Neuronal stem cell (in vitro differentiated cells): ENCODE results near the gene GCHFR.

Experiments
- DNase-seq: peaks from one replicate; pipeline ENCODE4 v3.0.0-alpha.2; 2013; ENCODE audit warnings: low spot score
- H2AFZ ChIP-seq: one replicate; pipeline ENCODE4 v1.6.1; 2013; ENCODE audit warnings: mild to moderate bottlenecking, low read length, inconsistent platforms
- H2AK5ac ChIP-seq: 2 replicates; pipeline ENCODE4 v1.6.1; 2013; ENCODE audit warnings: low read depth, mild to moderate bottlenecking, inconsistent platforms, low read length, moderate library complexity, mixed read lengths
- H2BK120ac ChIP-seq: 2 replicates; pipeline ENCODE4 v1.6.1; 2013; ENCODE audit warnings: low read depth, mild to moderate bottlenecking, inconsistent platforms, low read length, moderate library complexity, mixed read lengths
- H2BK12ac ChIP-seq: one replicate; pipeline ENCODE4 v1.6.1; 2013; ENCODE audit warnings: low read length, inconsistent platforms
- H2BK15ac ChIP-seq: 2 replicates; pipeline ENCODE4 v1.6.1; 2013; ENCODE audit warnings: mild to moderate bottlenecking, low read length, inconsistent platforms, mixed read lengths
- H2BK5ac ChIP-seq: one replicate; pipeline ENCODE4 v1.6.1; 2013; ENCODE audit warnings: inconsistent platforms, mild to moderate bottlenecking, low read length, moderate library complexity
- H3K14ac ChIP-seq: one replicate; pipeline ENCODE4 v1.6.1; 2013; ENCODE audit warnings: low read length, inconsistent platforms
- H3K18ac ChIP-seq: 2 replicates; pipeline ENCODE4 v1.6.1; 2013; ENCODE audit warnings: low read length, inconsistent platforms
- H3K23ac ChIP-seq: 2 replicates; pipeline ENCODE4 v1.6.1; 2013; ENCODE audit warnings: low read depth, mild to moderate bottlenecking, mixed read lengths, low read length, inconsistent platforms; ENCODE audit not compliant: poor library complexity
- H3K27ac ChIP-seq: replicated peaks from 3 replicates; pipeline ENCODE4 v1.5.1; 2013; ENCODE audit warnings: low read length, inconsistent platforms
- H3K27me3 ChIP-seq, 3 experiments: 2 replicates each; pipeline ENCODE4 v1.6.1; 2013; ENCODE audit warnings: low read length in 3 of 3, mild to moderate bottlenecking in 2 of 3, inconsistent platforms in 1 of 3, low read depth in 1 of 3, mixed read lengths in 1 of 3, moderate library complexity in 1 of 3; ENCODE audit not compliant: control insufficient read depth in 3 of 3, insufficient read depth in 3 of 3
- H3K36me3 ChIP-seq, 2 donors: replicated peaks in 1 of 2; 2 replicates each; pipeline ENCODE4 v1.6.1; 2013; ENCODE audit warnings: low read length in 2 of 2; ENCODE audit not compliant: control insufficient read depth in 2 of 2, insufficient read depth in 2 of 2
- H3K4ac ChIP-seq: 2 replicates; pipeline ENCODE4 v1.6.1; 2013; ENCODE audit warnings: inconsistent platforms, mild to moderate bottlenecking, low read length, moderate library complexity
- H3K4me1 ChIP-seq, 2 donors: 1 replicate in 1 of 2; 2 replicates in 1 of 2; pipeline ENCODE4 v1.6.1; 2013; ENCODE audit warnings: low read length in 2 of 2, low read depth in 1 of 2; ENCODE audit not compliant: control insufficient read depth in 2 of 2, insufficient read depth in 1 of 2
- H3K4me2 ChIP-seq: one replicate; pipeline ENCODE4 v1.6.1; 2013; ENCODE audit warnings: mild to moderate bottlenecking, low read length, inconsistent platforms; ENCODE audit not compliant: insufficient read depth, poor library complexity, severe bottlenecking
- H3K4me3 ChIP-seq, 2 donors: 2 replicates each; pipeline ENCODE4 v1.5.1; 2013; ENCODE audit warnings: low read length in 2 of 2, mild to moderate bottlenecking in 2 of 2, inconsistent platforms in 1 of 2, moderate library complexity in 1 of 2
- H3K79me1 ChIP-seq: one replicate; pipeline ENCODE4 v1.6.1; 2013; ENCODE audit warnings: low read depth, mild to moderate bottlenecking, inconsistent platforms, low read length, moderate library complexity
- H3K9ac ChIP-seq: one replicate; pipeline ENCODE4 v1.6.1; 2013; ENCODE audit warnings: mild to moderate bottlenecking, low read depth, low read length, inconsistent platforms; ENCODE audit not compliant: poor library complexity
- H3K9me3 ChIP-seq, 2 donors: replicated peaks in 1 of 2; 2 replicates each; pipeline versions ENCODE3 to v1.6.1; 2013; ENCODE audit warnings: low read length in 2 of 2, mild to moderate bottlenecking in 2 of 2, inconsistent platforms in 1 of 2, low read depth in 1 of 2, mixed read lengths in 1 of 2, moderate library complexity in 1 of 2; ENCODE audit not compliant: control insufficient read depth in 2 of 2, insufficient read depth in 1 of 2
- H4K8ac ChIP-seq: one replicate; pipeline ENCODE4 v1.6.1; 2013; ENCODE audit warnings: low read depth, mild to moderate bottlenecking, inconsistent platforms, low read length, moderate library complexity
- H4K91ac ChIP-seq: one replicate; pipeline ENCODE4 v1.6.1; 2013; ENCODE audit warnings: low read length, low read depth, mild to moderate bottlenecking, inconsistent platforms; ENCODE audit not compliant: poor library complexity
- WGBS, 2 donors: extraction: QIAGEN DNeasy Blood & Tissue Kit; methylation state at CpG; one replicate each; pipeline ENCODE4 v1.1.7; 2013; ENCODE audit warnings: missing lambda C conversion rate in 2 of 2, mixed read lengths in 1 of 2; ENCODE audit not compliant: insufficient read length in 2 of 2, insufficient replicate concordance in 1 of 2; ENCODE audit errors: extremely low coverage in 2 of 2; 5-methylcytosine and 5-hydroxymethylcytosine counted together

GCHFR gene

DNA sequence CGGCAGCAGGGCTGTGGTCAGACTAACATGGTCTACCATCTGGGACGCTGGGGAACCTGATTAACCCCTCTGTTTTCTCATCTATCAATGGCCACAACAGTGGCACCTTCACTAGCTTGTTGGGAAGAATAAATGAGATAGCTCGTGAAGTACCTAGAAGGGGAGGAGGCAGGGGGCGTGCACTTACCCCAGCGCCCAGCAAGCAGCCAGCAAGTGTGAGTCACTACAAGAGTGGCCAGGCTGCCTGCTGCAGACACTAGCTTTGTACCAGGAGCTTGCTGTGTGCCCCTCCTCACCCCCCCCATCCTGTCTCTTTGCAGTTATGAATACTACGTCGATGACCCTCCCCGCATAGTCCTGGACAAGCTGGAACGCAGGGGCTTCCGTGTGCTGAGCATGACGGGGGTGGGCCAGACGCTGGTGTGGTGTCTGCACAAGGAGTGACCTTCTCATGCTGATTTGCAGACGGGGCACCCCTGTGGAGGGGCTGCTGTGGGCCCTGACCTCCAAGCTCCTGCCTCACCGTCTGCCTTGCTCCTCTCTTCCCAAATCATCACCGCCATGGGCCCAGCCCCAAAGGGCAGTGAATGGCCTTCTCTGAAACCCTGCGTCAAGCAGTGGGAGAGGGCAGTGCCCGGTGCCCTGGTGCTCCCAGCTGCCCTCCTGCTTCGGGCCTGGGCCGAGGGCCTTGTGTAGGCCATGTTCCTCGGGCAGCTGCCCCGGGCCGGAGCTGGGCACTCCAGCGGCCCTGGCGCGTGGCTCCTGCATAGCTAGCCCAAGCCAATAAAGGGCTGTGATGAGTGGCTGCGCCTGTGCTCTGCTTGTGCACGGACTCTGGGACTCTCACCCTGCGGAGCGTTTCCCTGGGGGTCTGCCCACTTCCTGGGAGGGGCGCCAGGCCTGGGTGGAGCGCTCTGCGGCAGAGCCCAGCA is 3.3 kb downstream of the GCHFR start:
- Histone ChIP-seq H3K4me1 (peaks cover 2 to 18% of the 10 kb centered on the region in 2 donors), H3K18ac (no peak overlapping the region), H2BK120ac (no peak overlapping the region), H2BK15ac (no peak overlapping the region), H4K91ac (no peak overlapping the region), H3K79me1 (no peaks in the 10 kb centered on the region), H3K4me2 (no peak overlapping the region), H4K8ac (no peak overlapping the region), H3K4me3 (no peak overlapping the region), H3K9me3 (no peaks in the 10 kb centered on the region), H3K27me3 (peaks cover 0 to 28% (median 4%) of the 10 kb centered on the region in 3 experiments), H2BK5ac (no peak overlapping the region), H3K27ac (no peak overlapping the region), H2BK12ac (no peak overlapping the region), H2AFZ (no peak overlapping the region), H2AK5ac (peak overlapping the region; percentile 68), H3K4ac (no peak overlapping the region), H3K14ac (no peak overlapping the region), H3K23ac (no peak overlapping the region), H3K9ac (peak overlapping the region; percentile 47), H3K36me3 (peaks cover 2 to 17% of the 10 kb centered on the region in 2 donors)
- no CpG with 5 or more reads among the region's 32 CpGs for WGBS, 2 donors
- DNase-seq, result no peak

DNA sequence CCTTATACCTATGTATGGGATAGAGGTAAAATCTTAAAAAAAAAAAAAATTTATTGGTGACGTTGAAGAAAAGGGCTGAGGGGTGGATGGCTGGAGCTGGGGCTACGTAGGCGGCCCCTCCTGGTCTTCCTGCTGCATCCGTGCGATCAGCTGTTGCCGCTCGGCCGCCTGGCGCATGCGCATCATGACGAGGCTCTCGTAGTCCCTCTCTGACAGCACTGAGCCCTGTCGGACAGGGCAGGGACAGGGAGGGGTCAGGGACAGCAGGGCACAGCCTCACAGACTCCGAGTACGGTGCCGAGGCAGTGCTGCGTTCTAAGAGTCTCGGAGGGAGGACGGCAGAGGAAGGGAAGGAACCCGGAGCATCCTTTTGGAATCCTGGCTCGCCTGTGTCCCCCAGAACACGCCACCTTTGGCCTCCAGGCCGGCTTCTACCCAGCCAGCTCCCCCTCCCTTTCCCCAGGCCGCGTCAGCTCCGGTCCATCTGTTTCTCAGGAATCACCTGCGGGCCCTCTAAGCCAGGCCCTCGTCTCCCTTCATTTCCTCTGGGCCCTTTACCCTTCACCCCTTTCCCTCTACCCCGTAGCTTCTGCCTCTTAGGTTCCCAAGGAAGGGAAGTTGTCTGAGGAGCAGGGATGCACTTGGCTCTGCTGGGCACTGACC is 4.1 kb downstream of the GCHFR start:
- H2AK5ac ChIP-seq, result no peak overlapping the region
- no peak overlapping the region for H4K91ac ChIP-seq
- peaks cover 2 to 19% of the 10 kb centered on the region in 2 donors for H3K36me3 ChIP-seq
- no peak overlapping the region for H2AFZ ChIP-seq
- H3K9me3 ChIP-seq, result no peaks in the 10 kb centered on the region
- no peak for DNase-seq
- no peak overlapping the region for H2BK15ac ChIP-seq
- H2BK120ac ChIP-seq, result no peak overlapping the region
- H3K4me3 ChIP-seq, result no peak overlapping the region
- H3K4me1 ChIP-seq, result peaks cover 2 to 18% of the 10 kb centered on the region in 2 donors
- no peak overlapping the region for H3K4ac ChIP-seq
- no peak overlapping the region for H3K18ac ChIP-seq
- no peak overlapping the region for H3K14ac ChIP-seq
- peaks cover 2% of the 10 kb centered on the region for H3K79me1 ChIP-seq
- H2BK12ac ChIP-seq, result no peak overlapping the region
- H3K9ac ChIP-seq, result peak overlapping the region; percentile 37
- no peak overlapping the region for H4K8ac ChIP-seq
- H3K27me3 ChIP-seq, result peaks cover 0 to 26% (median 4%) of the 10 kb centered on the region in 3 experiments
- H2BK5ac ChIP-seq, result no peak overlapping the region
- peak overlapping the region; percentile 60 for H3K23ac ChIP-seq
- 100% methylated on average over 1 of the region's 29 CpGs; no CpG with 5 or more reads in 1 of the 2 donors for WGBS, 2 donors
- no peak overlapping the region for H3K27ac ChIP-seq
- H3K4me2 ChIP-seq, result no peak overlapping the region

DNA sequence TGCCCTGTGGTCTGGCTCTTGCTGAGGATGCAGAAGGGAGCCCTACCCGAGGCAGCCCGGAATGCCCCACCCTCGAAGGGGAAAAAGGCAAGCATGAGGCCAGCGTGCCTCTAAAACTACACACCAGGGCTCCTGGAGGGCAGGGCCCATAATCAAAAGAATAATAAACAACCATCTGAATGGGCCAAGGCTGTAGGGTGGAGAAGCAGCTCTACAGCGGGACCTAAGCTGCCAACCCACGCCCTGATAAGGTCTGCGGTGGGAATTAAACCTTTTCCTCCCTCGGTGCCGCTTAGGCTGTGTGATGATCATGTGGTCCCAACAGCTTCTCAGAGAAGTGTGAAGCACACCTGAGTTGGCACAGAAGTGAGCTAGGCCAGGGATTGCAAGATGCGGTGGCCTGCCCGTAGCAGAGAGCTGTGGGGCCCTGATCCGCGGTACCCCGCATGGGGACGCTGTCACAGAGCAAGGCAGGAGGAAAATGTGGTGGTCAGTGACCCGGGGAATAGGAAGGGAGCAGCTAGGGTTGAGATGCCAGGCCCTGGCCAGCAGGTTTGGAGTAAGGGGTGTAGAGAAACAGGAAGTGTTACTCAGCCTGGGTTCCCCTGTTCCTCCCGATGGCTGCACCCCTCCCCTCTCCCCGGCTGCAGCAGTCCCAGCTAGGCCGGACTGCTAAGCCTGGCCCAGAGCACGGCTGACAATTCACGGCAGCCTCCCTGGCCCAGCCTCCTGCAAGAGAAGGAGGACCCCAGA is 4.8 kb downstream of the GCHFR start:
- Histone ChIP-seq H3K18ac (no peak overlapping the region), H4K91ac (no peak overlapping the region), H3K23ac (peak overlapping the region; percentile 60), H2BK5ac (no peak overlapping the region), H3K4me2 (no peak overlapping the region), H3K79me1 (peaks cover 2% of the 10 kb centered on the region), H3K9me3 (no peaks in the 10 kb centered on the region), H3K4me1 (peaks cover 2 to 15% of the 10 kb centered on the region in 2 donors), H2AFZ (no peak overlapping the region), H2AK5ac (no peak overlapping the region), H3K14ac (no peak overlapping the region), H2BK15ac (no peak overlapping the region), H3K9ac (no peak overlapping the region), H2BK12ac (no peak overlapping the region), H2BK120ac (no peak overlapping the region), H3K27me3 (peaks cover 0 to 18% (median 0%) of the 10 kb centered on the region in 3 experiments), H3K4me3 (no peak overlapping the region), H4K8ac (no peak overlapping the region), H3K27ac (no peak overlapping the region), H3K36me3 (peaks cover 6 to 26% of the 10 kb centered on the region in 2 donors), H3K4ac (no peak overlapping the region)
- DNase-seq, result no peak
- WGBS, 2 donors, result no CpG with 5 or more reads among the region's 21 CpGs
